H1 (cell line): ENCODE results near the gene GRAP.
"Not testable (repeated sequence)": the region's sequence is repeated elsewhere in the genome, so short reads cannot be mapped to it uniquely, and the experiment has no call there.

Experiments
- BCL11A ChIP-seq, 2 experiments: IDR thresholded peaks; one replicate each; pipeline ENCODE4 v1.6.1; 2011; ENCODE audit warnings: low read depth in 2 of 2, low read length in 2 of 2, mild to moderate bottlenecking in 2 of 2
- EP300 ChIP-seq, 2 experiments: IDR thresholded peaks; 1 replicate in 1 of 2; 2 replicates in 1 of 2; pipeline ENCODE4 v1.6.1; 2011 to 2012; ENCODE audit warnings: low read depth in 2 of 2, low read length in 2 of 2, mild to moderate bottlenecking in 2 of 2, borderline replicate concordance in 1 of 2, inconsistent platforms in 1 of 2, moderate library complexity in 1 of 2
- JUND ChIP-seq: IDR thresholded peaks from 2 replicates; pipeline ENCODE4 v1.6.1; 2011; ENCODE audit warnings: mild to moderate bottlenecking, improper control_type of control experiment, low read length
- POLR2A ChIP-seq, 2 experiments: IDR thresholded peaks; 1 replicate in 1 of 2; 2 replicates in 1 of 2; pipeline ENCODE4 v1.6.1; 2011; ENCODE audit warnings: low read depth in 2 of 2, low read length in 2 of 2, mild to moderate bottlenecking in 2 of 2; ENCODE audit errors: control extremely low read depth in 1 of 2
- SRF ChIP-seq: IDR thresholded peaks from 2 replicates; pipeline ENCODE4 v1.6.1; 2011; ENCODE audit warnings: mild to moderate bottlenecking, low read depth, low read length, moderate library complexity
- TEAD4 ChIP-seq: IDR thresholded peaks from 2 replicates; pipeline ENCODE4 v1.6.1; 2012; ENCODE audit warnings: low read depth, low read length, inconsistent platforms, mixed read lengths
- TF ChIP-seq, protein P1 (sequence below), 3 experiments: IDR thresholded peaks; 1 replicate in 2 of 3; 2 replicates in 1 of 3; pipeline versions ENCODE4 v1.5.1 to v1.6.1; 2011; ENCODE audit warnings: low read length in 3 of 3, mild to moderate bottlenecking in 3 of 3, inconsistent platforms in 2 of 3, low read depth in 1 of 3, moderate library complexity in 1 of 3; ENCODE audit not compliant: insufficient read depth in 1 of 3; ENCODE audit errors: control extremely low read depth in 1 of 3

DNA sequence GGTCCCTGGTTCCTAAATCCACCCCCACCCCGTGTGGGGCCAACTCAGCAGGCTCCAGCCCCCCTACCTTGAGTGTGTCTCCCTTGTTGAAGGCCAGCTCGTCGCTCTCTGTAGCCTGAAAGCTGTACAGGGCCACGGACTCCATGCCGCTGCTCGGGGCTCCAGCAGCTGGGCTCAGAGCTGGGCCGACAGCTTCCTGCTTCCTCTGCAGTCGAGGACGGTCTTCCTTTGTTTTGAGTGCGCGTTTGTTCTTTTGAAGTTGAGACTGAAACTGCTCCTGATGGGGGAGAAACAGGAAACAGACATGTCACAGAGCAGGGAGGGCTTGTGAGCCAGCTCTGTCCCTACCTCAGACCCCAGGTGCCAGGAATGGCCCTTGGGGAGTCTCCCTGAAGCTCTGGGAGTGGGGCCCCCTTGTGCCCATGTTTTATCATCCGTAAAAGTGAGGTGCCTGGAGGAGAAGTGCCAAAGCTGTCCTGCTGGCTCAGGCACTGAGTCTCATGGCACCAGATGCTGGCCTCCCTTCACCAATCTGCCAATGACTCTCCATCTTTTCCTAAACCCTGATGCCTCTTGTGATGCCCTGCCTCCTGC lies at the start of gene GRAP:
- not testable (repeated sequence) for TF ChIP-seq TEAD4; SRF; JUND; POLR2A (IDR thresholded peaks at IDR 0.05; ENCODE audit: control extremely low read depth in 1 of 2, low read depth in 2 of 2, low read length in 2 of 2); EP300 (IDR thresholded peaks at IDR 0.05; ENCODE audit: borderline replicate concordance in 1 of 2, low read depth in 2 of 2, low read length in 2 of 2); BCL11A (IDR thresholded peaks at IDR 0.05; ENCODE audit: low read depth in 2 of 2, low read length in 2 of 2)
- TF ChIP-seq, protein P1, sequence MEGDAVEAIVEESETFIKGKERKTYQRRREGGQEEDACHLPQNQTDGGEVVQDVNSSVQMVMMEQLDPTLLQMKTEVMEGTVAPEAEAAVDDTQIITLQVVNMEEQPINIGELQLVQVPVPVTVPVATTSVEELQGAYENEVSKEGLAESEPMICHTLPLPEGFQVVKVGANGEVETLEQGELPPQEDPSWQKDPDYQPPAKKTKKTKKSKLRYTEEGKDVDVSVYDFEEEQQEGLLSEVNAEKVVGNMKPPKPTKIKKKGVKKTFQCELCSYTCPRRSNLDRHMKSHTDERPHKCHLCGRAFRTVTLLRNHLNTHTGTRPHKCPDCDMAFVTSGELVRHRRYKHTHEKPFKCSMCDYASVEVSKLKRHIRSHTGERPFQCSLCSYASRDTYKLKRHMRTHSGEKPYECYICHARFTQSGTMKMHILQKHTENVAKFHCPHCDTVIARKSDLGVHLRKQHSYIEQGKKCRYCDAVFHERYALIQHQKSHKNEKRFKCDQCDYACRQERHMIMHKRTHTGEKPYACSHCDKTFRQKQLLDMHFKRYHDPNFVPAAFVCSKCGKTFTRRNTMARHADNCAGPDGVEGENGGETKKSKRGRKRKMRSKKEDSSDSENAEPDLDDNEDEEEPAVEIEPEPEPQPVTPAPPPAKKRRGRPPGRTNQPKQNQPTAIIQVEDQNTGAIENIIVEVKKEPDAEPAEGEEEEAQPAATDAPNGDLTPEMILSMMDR (IDR thresholded peaks at IDR 0.05; ENCODE audit: control extremely low read depth in 1 of 3, insufficient read depth in 1 of 3, low read depth in 1 of 3, low read length in 3 of 3), result not testable (repeated sequence)
